Neural crest cell (in vitro differentiated cells): ENCODE measurements around the gene TMOD2. TPM values are rescaled to one million over a fixed set of nuclear protein-coding genes. Genes with fewer than 3 reads are reported as not detected.

Experiments
- DNase-seq: peaks from one replicate; pipeline ENCODE4 v3.0.0; 2021; ENCODE audit warnings: low read depth, mixed read lengths, low spot score
- H3K27ac Mint-ChIP-seq: one replicate; pipeline ENCODE4 v1.8.0; 2021; ENCODE audit warnings: mild to moderate bottlenecking, mixed read lengths; ENCODE audit not compliant: unreplicated experiment
- H3K27me3 Mint-ChIP-seq: 2 replicates; pipeline ENCODE4 v1.8.0; 2021; ENCODE audit warnings: low read depth, mild to moderate bottlenecking, mixed read lengths
- H3K36me3 Mint-ChIP-seq: 2 replicates; pipeline ENCODE4 v1.8.0; 2021; ENCODE audit warnings: low read depth, mild to moderate bottlenecking, mixed read lengths
- H3K4me1 Mint-ChIP-seq: 2 replicates; pipeline ENCODE4 v1.8.0; 2021; ENCODE audit warnings: mixed read lengths
- H3K4me3 Mint-ChIP-seq: one replicate; pipeline ENCODE4 v1.8.0; 2021; ENCODE audit warnings: mild to moderate bottlenecking, mixed read lengths
- H3K9me3 Mint-ChIP-seq: 2 replicates; pipeline ENCODE4 v1.8.0; 2021; ENCODE audit warnings: mixed read lengths
- CTCF ChIP-seq: fragments of 200-600 bp; sonication (generic); conservative IDR thresholded peaks from 2 replicates; pipeline ENCODE4 v1.5.0; 2021; ENCODE audit warnings: antibody characterized with exemption, mild to moderate bottlenecking
- total RNA-seq: library from RNA; stranded (reverse); gene quantifications from 2 replicates; pipeline ENCODE4 v1.2.1, GENCODE V29; 2021

TMOD2 gene
- total RNA-seq, 1 donor from 2014 or later = 17.4 TPM

GRCh38 chr15:51750186-51750585 is 1.2 kb upstream of the TMOD2 start:
- H3K4me3 Mint-ChIP-seq = peak overlapping the region; percentile 89
- peaks cover 76% of the 10 kb centered on the region for H3K27me3 Mint-ChIP-seq
- H3K9me3 Mint-ChIP-seq = no peaks in the 10 kb centered on the region
- no peak for TF ChIP-seq CTCF
- DNase-seq = no peak
- H3K4me1 Mint-ChIP-seq = peaks cover 25% of the 10 kb centered on the region
- no peak overlapping the region for H3K27ac Mint-ChIP-seq
- H3K36me3 Mint-ChIP-seq = no peaks in the 10 kb centered on the region

GRCh38 chr15:51751697-51752683 is 593 bp downstream of the TMOD2 start:
- TF ChIP-seq CTCF = no peak
- H3K4me3 Mint-ChIP-seq = peak overlapping the region; percentile 95
- H3K4me1 Mint-ChIP-seq = peaks cover 25% of the 10 kb centered on the region
- peak; percentile 36 for DNase-seq
- peaks cover 60% of the 10 kb centered on the region for H3K27me3 Mint-ChIP-seq
- H3K36me3 Mint-ChIP-seq = no peaks in the 10 kb centered on the region
- H3K9me3 Mint-ChIP-seq = no peaks in the 10 kb centered on the region
- no peak overlapping the region for H3K27ac Mint-ChIP-seq

GRCh38 chr15:51752888-51753287 is 1.5 kb downstream of the TMOD2 start:
- peak overlapping the region; percentile 95 for H3K4me3 Mint-ChIP-seq
- peaks cover 54% of the 10 kb centered on the region for H3K27me3 Mint-ChIP-seq
- no peak overlapping the region for H3K27ac Mint-ChIP-seq

GRCh38 chr15:51754267-51754666 is 2.9 kb downstream of the TMOD2 start:
- Mint-ChIP-seq H3K27me3 (peaks cover 41% of the 10 kb centered on the region), H3K27ac (no peak overlapping the region), H3K36me3 (peaks cover 4% of the 10 kb centered on the region), H3K9me3 (no peaks in the 10 kb centered on the region), H3K4me1 (peaks cover 30% of the 10 kb centered on the region), H3K4me3 (peak overlapping the region; percentile 60)
- no peak for DNase-seq
- TF ChIP-seq CTCF = no peak

More at GRCh38 chr15:51752888-51753287, 1.5 kb downstream of the TMOD2 start:
- no peak for TF ChIP-seq CTCF
- DNase-seq = no peak
- Mint-ChIP-seq H3K9me3 (no peaks in the 10 kb centered on the region), H3K36me3 (no peaks in the 10 kb centered on the region), H3K4me1 (peaks cover 25% of the 10 kb centered on the region)

- no peak for TF ChIP-seq CTCF
- no peak overlapping the region for H3K4me3 Mint-ChIP-seq
- H3K27ac Mint-ChIP-seq = no peak overlapping the region
- no peak for DNase-seq
- H3K27me3 Mint-ChIP-seq = peaks cover 26% of the 10 kb centered on the region
- H3K36me3 Mint-ChIP-seq = peaks cover 4% of the 10 kb centered on the region
- H3K9me3 Mint-ChIP-seq = no peaks in the 10 kb centered on the region
- peaks cover 29% of the 10 kb centered on the region for H3K4me1 Mint-ChIP-seq
These were observed 4.4 kb downstream of the TMOD2 start for GRCh38 chr15:51755790-51756189.
